HAP-1 (cell line): Measurements from ENCODE around the gene CHST12.

ENCODE experiments used
- DNase-seq, 2 experiments: peaks; one replicate each; pipeline ENCODE4 v3.0.0-alpha.2; 2016 to 2020; ENCODE audit warnings: low spot score in 2 of 2
- H3K27me3 ChIP-seq: fragments of 250-450 bp; sonication (Bioruptor Pico); 2 replicates; pipeline ENCODE4 v1.5.1; 2020; ENCODE audit warnings: low read depth, mild to moderate bottlenecking, moderate library complexity
- H3K36me3 ChIP-seq: fragments of 250-450 bp; sonication (Bioruptor Pico); replicated peaks from 2 replicates; pipeline ENCODE4 v1.5.1; 2020; ENCODE audit warnings: mild to moderate bottlenecking
- H3K4me1 ChIP-seq: fragments of 250-450 bp; sonication (Bioruptor Pico); 2 replicates; pipeline ENCODE4 v1.5.1; 2020; ENCODE audit warnings: mild to moderate bottlenecking
- H3K4me3 ChIP-seq: fragments of 250-450 bp; sonication (Bioruptor Pico); 2 replicates; pipeline ENCODE4 v1.5.1; 2020; ENCODE audit warnings: mild to moderate bottlenecking, moderate library complexity
- H3K9me3 ChIP-seq: fragments of 250-450 bp; sonication (Bioruptor Pico); 2 replicates; pipeline ENCODE4 v1.5.1; 2020; ENCODE audit warnings: mild to moderate bottlenecking, moderate library complexity
- in situ Hi-C: fragments of 300-500 bp; cut with MboI; formaldehyde crosslinking; loops from 3 replicates; pipeline ENCODE4 v1.14.3; 2020; ENCODE audit warnings: low sequenced_read_pairs, inconsistent platforms, mixed read lengths

CHST12 gene

GRCh38 chr7:2420216-2420933 lies 17.0 kb downstream of the CHST12 start:
- Histone ChIP-seq H3K36me3 (no peaks in the 10 kb centered on the region), H3K4me1 (peaks cover 10% of the 10 kb centered on the region), H3K4me3 (no peak overlapping the region), H3K27me3 (no peaks in the 10 kb centered on the region), H3K9me3 (no peaks in the 10 kb centered on the region)
- in situ Hi-C loops = no loop called here
- DNase-seq = no peak

DNA sequence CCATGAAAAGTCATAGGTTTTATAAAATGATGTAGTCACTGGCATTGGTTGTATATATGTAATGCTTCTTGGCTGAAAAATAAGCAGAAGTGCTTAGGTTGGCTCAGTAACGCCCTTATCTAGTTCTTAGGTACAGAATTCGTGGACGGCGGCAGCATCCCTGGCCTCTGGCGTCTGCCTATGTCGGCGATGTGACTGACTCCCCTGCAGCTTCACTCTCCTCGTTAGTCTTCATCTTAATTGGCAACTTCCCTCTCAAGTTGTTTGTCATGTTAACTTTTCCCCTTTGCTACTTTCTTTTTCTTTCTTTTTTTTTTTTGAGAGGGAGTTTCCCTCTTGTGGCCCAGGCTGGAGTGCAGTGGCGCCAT lies 18.5 kb downstream of the CHST12 start:
- H3K4me1 ChIP-seq = peaks cover under 1% of the 10 kb centered on the region; the same call in 1 of the 2 replicates
- no peaks in the 10 kb centered on the region for H3K27me3 ChIP-seq
- in situ Hi-C loops = no loop called here
- no peaks in the 10 kb centered on the region for H3K36me3 ChIP-seq
- H3K9me3 ChIP-seq = no peaks in the 10 kb centered on the region
- no peak overlapping the region for H3K4me3 ChIP-seq
- DNase-seq = no peak

GRCh38 chr7:2425749-2426148 lies 22.3 kb downstream of the CHST12 start:
- no peak overlapping the region for H3K4me3 ChIP-seq
- DNase-seq = no peak
- in situ Hi-C loops = no loop called here
- peaks cover 1% of the 10 kb centered on the region; the same call in 1 of the 2 replicates for H3K9me3 ChIP-seq
- no peaks in the 10 kb centered on the region for H3K27me3 ChIP-seq
- no peaks in the 10 kb centered on the region for H3K36me3 ChIP-seq
- no peaks in the 10 kb centered on the region for H3K4me1 ChIP-seq

- in situ Hi-C loops = no loop called here
- Histone ChIP-seq H3K36me3 (no peaks in the 10 kb centered on the region; the same call in 1 of the 2 replicates), H3K4me1 (no peaks in the 10 kb centered on the region), H3K4me3 (no peak overlapping the region), H3K9me3 (peaks cover 2% of the 10 kb centered on the region; the same call in 1 of the 2 replicates), H3K27me3 (no peaks in the 10 kb centered on the region)
- peak in 1 of 2 experiments; percentile 55 for DNase-seq
Observed at GRCh38 chr7:2431260-2431867, 28.0 kb downstream of the CHST12 start.

GRCh38 chr7:2432910-2433712 lies 29.7 kb downstream of the CHST12 start:
- Histone ChIP-seq H3K27me3 (no peaks in the 10 kb centered on the region), H3K4me3 (no peak overlapping the region), H3K36me3 (no peaks in the 10 kb centered on the region; the same call in 1 of the 2 replicates), H3K9me3 (peaks cover 2% of the 10 kb centered on the region; the same call in 1 of the 2 replicates), H3K4me1 (no peaks in the 10 kb centered on the region)
- in situ Hi-C loops = no loop called here
- DNase-seq = no peak

DNA sequence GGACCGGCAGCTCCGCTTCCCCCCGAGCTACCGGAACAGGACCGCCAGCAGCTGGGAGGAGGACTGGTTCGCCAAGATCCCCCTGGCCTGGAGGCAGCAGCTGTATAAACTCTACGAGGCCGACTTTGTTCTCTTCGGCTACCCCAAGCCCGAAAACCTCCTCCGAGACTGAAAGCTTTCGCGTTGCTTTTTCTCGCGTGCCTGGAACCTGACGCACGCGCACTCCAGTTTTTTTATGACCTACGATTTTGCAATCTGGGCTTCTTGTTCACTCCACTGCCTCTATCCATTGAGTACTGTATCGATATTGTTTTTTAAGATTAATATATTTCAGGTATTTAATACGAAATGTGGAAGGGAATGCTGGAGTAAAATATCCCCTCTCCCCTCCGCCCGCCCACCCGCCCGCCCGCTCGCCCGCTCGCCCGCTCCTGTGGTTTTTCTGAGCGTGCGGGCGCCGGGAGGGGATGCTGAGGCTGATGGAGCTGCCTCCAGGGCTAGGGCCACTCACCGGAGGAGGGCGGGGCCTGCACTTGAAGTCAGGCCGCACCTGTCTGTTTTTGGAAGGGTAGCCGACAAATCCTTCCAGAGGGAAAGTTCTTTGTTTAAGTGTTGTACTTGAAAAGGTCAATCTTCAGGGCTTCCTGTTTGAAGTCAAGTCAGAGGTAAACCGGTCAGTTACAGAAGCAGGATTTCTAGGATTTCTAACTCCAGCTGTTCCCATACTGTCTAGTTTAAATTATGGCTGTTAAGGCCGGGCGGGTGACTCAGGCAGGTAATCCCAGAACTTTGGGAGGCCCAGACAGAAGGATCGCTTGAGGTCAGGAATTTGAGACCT lies 30.5 kb downstream of the CHST12 start:
- Histone ChIP-seq H3K27me3 (no peaks in the 10 kb centered on the region), H3K9me3 (peaks cover 2% of the 10 kb centered on the region; the same call in 1 of the 2 replicates), H3K4me3 (no peak overlapping the region), H3K36me3 (no peaks in the 10 kb centered on the region; the same call in 1 of the 2 replicates), H3K4me1 (no peaks in the 10 kb centered on the region)
- no peak for DNase-seq
- in situ Hi-C loops = no loop called here

GRCh38 chr7:2435146-2435545 lies 31.7 kb downstream of the CHST12 start:
- no peak overlapping the region for H3K4me3 ChIP-seq
- in situ Hi-C loops = no loop called here
- no peaks in the 10 kb centered on the region for H3K4me1 ChIP-seq
- no peak for DNase-seq
- H3K9me3 ChIP-seq = peaks cover 2% of the 10 kb centered on the region; the same call in 1 of the 2 replicates
- H3K27me3 ChIP-seq = no peaks in the 10 kb centered on the region
- H3K36me3 ChIP-seq = no peaks in the 10 kb centered on the region; the same call in 1 of the 2 replicates

DNA sequence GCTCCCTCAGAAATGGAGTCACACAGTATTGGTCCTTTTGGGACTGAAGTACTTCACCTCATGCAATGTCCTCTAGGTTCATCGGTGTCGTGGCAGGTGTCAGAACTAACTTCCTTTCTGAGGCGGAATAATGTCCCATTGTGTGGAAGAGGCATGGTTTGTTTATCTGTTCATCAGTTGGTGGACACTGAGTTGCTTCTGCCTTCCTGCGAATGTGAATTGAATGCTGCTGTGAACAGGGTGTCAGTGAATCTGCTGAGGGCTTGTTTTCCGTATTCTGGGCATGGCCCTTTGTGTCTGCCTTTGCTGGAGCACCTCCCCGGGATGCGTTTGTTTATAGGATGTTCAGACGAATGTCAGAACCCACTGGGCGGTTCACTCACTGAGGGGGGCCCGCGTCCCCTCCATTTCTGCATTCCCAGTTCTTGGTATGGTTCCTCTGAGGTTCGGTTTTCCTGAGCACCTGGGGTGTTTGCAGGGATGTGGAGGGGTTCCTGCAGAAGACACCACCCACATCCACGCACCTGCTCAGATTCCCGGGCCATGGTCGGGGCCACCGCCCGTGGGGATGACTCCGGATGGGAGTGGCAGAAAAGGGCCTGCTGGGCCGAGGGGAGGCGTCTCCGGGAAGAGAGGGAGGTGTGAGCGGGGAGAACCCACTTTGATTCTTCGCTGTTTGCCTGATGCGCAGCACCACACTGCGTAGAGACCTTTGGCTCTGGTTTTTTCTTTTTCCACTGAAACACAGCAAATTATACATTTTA lies 33.1 kb downstream of the CHST12 start:
- no peaks in the 10 kb centered on the region for H3K27me3 ChIP-seq
- no peaks in the 10 kb centered on the region for H3K9me3 ChIP-seq
- no peaks in the 10 kb centered on the region for H3K4me1 ChIP-seq
- H3K4me3 ChIP-seq = no peak overlapping the region
- in situ Hi-C loops = no loop called here
- no peak for DNase-seq
- H3K36me3 ChIP-seq = no peaks in the 10 kb centered on the region; the same call in 1 of the 2 replicates

DNA sequence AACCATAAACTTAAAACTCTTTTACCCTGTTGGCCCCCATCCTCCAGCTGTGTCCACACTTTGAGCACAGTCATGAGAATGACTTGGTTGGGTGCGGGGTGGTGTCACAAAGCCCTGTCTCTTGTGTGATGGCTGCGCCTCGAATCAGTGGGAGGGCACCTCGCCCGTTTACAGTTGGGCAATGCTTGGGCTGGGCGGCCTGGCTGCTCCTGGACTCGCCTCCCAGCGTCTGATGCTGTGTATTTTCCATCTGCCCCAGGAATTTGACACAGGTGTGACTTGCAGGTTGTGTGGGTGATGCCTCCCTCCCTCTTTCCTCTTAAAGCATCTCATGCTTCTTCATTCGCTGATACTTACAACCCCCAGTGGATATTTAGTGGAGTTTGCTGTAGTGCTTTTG lies 33.7 kb downstream of the CHST12 start:
- in situ Hi-C loops = no loop called here
- no peaks in the 10 kb centered on the region; the same call in 1 of the 2 replicates for H3K36me3 ChIP-seq
- DNase-seq = no peak

DNA sequence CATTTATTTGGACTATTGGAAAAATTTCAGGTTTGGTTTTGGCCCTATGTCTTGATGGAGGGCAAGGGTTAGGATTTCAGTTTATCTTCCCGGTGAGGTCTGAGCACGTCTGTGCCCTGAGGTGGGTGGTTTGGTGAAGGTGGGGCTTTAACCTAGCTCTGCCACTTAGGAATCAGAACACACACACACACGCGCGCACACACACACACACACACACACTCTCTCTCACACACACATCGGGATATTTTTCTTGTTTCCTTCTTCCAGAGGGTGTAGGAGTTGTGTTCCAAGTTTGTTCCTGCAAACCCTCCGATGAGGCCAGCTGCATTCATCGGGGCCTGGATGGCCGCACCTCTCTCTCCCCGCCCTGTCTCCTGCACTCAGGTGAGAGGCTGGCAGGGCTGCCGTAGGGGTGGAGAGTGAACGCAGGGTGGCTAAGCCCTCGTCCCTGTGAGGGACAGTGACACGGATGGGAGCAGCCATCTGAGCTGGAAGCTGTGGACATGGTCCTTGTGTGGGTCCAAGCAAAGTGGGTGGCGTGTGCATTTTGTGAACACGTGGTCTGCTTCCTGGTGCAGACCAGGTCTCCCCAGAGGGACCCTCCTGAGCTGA lies 34.2 kb downstream of the CHST12 start:
- no peaks in the 10 kb centered on the region for H3K4me1 ChIP-seq
- in situ Hi-C loops = no loop called here
- no peak overlapping the region for H3K4me3 ChIP-seq
- H3K36me3 ChIP-seq = no peaks in the 10 kb centered on the region; the same call in 1 of the 2 replicates
- no peaks in the 10 kb centered on the region for H3K27me3 ChIP-seq
- no peaks in the 10 kb centered on the region for H3K9me3 ChIP-seq
- DNase-seq = no peak

More for the DNA sequence above, 33.7 kb downstream of the CHST12 start:
- no peaks in the 10 kb centered on the region for H3K9me3 ChIP-seq
- no peaks in the 10 kb centered on the region for H3K4me1 ChIP-seq
- H3K27me3 ChIP-seq = no peaks in the 10 kb centered on the region
- no peak overlapping the region for H3K4me3 ChIP-seq

DNA sequence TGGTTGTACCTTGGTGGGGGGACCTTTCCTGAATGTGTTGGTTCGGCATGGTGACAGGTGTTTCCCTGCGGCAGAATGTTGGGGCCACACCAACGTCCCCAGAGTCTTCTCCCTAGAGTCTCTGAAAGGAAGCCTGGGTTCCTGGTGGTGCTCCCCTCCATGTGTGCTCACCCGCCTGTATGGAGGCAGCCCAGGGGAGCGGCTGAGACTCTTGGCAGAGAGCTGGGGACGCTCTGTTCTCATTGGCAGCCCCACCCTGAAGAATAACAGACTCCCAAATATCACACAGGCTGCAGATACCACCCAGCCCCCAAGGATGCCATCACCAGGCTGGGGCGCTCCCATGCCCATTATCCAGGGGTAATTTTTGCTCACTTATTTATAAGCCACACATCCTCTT lies 34.8 kb downstream of the CHST12 start:
- DNase-seq = no peak
- Histone ChIP-seq H3K4me3 (no peak overlapping the region), H3K36me3 (no peaks in the 10 kb centered on the region; the same call in 1 of the 2 replicates), H3K4me1 (no peaks in the 10 kb centered on the region), H3K9me3 (no peaks in the 10 kb centered on the region), H3K27me3 (no peaks in the 10 kb centered on the region)
- in situ Hi-C loops = no loop called here

DNA sequence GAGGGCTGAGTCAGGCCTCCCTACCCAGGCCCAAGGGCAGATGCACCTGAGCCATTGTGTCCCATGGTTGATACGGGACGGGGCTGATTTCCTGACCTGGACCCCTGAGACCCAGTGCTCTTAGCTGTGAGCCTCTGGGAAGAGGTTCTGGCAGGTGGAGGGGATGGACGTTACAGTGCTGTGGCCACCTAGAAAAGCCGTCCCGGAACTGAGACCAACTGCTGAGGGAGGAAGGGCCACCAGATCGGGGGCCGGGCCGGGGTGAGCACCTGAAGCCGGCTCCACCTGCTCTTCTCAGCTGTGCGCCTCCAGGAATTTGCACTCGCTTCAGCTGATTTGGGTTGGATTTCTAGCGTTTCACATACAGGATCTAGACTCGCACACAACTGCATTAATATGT lies 35.4 kb downstream of the CHST12 start:
- Histone ChIP-seq H3K9me3 (no peaks in the 10 kb centered on the region), H3K4me1 (no peaks in the 10 kb centered on the region), H3K4me3 (no peak overlapping the region), H3K36me3 (no peaks in the 10 kb centered on the region; the same call in 1 of the 2 replicates), H3K27me3 (no peaks in the 10 kb centered on the region)
- in situ Hi-C loops = no loop called here
- DNase-seq = no peak
